AG10803 (cell line): ENCODE results near the gene OR10H5.
A peak's percentile ranks its signal among the peaks of the same experiment; 100 is the strongest.
"Not testable (repeated sequence)": the region's sequence is repeated elsewhere in the genome, so short reads cannot be mapped to it uniquely, and the experiment has no call there.

Source experiments
- DNase-seq: peaks from one replicate; pipeline ENCODE4 v3.0.0; 2010; ENCODE audit warnings: low read depth
- H3K4me3 ChIP-seq: 2 replicates; pipeline ENCODE4 v1.5.1; 2011; ENCODE audit warnings: mild to moderate bottlenecking, low read length, control low read depth
- CTCF ChIP-seq: conservative IDR thresholded peaks from 2 replicates; pipeline ENCODE4 v1.5.1; 2011; ENCODE audit warnings: mild to moderate bottlenecking, low read length, control low read depth, inconsistent platforms

The OR10H5 gene

GRCh38 chr19:15829786-15830185, 42.3 kb downstream of the OR10H5 start:
- TF ChIP-seq CTCF = no peak
- no peak overlapping the region for H3K4me3 ChIP-seq
- DNase-seq = no peak

- no peak for TF ChIP-seq CTCF
- no peak for DNase-seq
- H3K4me3 ChIP-seq = no peak overlapping the region
These were observed 44.2 kb downstream of the OR10H5 start for GRCh38 chr19:15831626-15832025.

GRCh38 chr19:15834232-15834631, 46.8 kb downstream of the OR10H5 start:
- not testable (repeated sequence) for H3K4me3 ChIP-seq, DNase-seq

DNA sequence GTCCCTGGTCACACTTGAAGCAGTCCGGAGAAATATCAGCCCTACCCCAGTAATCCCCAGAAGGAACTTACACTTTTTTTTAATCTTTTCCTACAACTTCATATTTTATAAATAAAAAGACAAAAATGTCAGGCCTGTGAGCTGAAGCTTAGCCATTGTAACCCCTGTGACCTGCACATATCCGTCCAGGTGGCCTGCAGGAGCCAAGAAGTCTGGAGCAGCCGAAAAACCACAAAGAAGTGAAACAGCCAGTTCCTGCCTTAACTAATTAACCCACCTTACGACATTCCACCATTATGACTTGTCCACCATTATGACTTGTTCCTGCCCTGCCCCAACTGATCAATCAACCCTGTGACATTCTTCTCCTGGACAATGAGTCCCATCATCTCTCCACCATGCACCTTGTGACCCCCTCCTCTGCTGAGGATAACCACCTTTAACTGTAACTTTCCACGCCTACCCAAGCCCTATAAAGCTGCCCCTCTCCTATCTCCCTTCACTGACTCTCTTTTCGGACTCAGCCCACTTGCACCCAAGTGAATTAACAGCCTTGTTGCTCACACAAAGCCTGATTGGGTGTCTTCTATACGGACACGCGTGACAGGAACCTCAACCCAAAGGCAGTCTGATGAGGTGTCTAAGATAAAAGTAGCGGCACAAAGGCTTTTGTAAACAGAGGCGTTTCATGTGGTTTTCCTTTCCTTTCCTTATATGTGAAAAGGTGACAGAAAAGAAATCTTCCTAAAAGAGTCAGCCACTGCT, 48.3 kb downstream of the OR10H5 start:
- not testable (repeated sequence) for DNase-seq
- peak overlapping the region; percentile 84 for H3K4me3 ChIP-seq

DNA sequence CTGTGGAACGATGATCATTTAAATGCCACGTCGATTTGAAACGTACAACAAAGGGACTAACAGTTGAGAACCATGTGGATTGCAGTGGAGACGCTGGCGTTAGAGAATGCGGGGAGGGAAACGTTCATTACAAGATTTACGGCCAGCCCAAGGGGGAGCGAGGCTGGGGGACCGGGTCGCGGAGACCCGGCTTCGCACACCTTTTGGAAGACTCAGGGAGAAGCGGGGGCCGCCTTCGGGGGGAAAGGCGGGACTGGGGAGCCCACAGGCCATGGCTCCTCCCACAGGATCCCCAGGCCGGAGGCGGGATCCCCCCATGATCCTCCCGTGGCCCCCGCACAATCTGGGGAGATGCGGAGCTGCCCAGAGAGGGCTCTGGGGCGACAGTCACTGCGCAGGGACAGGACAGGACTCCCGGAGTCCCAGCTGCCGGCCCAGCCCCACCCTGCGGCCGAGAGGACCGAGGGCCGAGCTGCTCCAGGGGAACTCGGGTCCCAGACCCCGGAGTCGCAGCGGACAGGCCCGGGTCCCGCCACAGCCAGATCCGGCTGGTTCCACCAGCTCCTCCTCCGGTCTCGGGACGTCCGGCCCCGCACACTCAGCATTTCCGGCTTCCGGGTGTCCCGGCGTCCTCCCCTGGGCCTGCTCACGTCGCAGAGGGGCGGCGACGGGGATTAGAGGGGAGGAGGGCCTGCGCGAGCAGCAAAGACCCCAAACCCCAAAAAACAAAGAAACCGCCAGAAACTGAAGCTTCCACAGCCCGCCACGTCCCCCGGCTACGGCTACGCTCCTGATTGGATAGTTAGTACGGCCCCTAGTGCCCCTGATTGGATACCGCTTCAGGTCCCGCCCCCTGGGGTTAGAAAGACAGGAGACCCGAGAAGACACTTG, 49.1 kb downstream of the OR10H5 start:
- DNase-seq = peak; percentile 93
- no peak for TF ChIP-seq CTCF
- peak overlapping the region; percentile 84 for H3K4me3 ChIP-seq

- peak overlapping the region; percentile 84 for H3K4me3 ChIP-seq
- no peak for TF ChIP-seq CTCF
- no peak for DNase-seq
These were observed 49.8 kb downstream of the OR10H5 start for GRCh38 chr19:15837221-15837731.

DNA sequence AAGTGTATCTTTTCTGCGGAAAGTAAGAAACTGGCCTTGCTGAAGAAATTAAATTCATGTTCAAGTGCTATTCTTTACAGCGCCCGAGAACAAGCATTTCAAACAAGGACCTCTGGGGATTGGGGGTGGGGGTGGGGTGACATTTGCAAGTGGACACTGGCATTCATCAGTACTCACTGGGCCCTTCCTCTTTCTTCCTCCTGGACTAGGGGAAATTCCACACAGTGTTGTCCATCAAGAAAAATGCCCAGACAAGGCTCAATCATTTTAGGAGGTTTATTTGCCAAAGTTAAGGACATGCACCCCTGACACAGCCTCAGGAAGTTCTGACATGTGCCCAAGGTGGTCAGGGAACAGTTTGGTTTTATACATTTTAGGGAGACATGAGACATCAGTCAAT, 50.9 kb downstream of the OR10H5 start:
- no peak overlapping the region for H3K4me3 ChIP-seq
- no peak for DNase-seq
- no peak for TF ChIP-seq CTCF

- H3K4me3 ChIP-seq, DNase-seq: not testable (repeated sequence)
These were observed 52.4 kb downstream of the OR10H5 start for GRCh38 chr19:15839888-15840287.
